Measurements from ENCODE around the gene VMA21. TPM values are rescaled to one million over a fixed set of nuclear protein-coding genes. Genes with fewer than 3 reads are reported as not detected.

Gene VMA21
- total and polyA plus RNA-seq, 10 donors: 9.2 to 31.3 (median 23.5) TPM

DNA sequence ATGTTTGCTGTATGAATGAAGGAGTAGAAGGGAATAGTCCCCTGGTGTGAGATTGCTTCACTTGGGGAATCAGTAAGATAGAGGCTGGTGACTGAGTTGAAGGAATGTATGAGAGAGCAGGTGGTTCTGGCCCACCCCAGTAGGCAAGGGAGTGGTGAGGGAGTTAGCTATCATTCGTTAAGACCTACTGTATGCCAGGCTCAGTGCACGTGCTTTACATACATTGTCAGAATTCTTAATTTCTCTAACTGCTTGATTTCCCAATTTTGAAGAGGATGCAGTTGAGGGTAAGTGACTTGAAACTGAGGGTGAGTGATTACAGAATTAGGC is 700 bp downstream of the VMA21 start:
- Histone ChIP-seq H3K4me1 (peaks cover 3 to 72% (median 31%) of the 10 kb centered on the region in 6 donors), H3K36me3 (peaks cover 0 to 2% (median 0%) of the 10 kb centered on the region in 6 donors), H3K4me3 (peak overlapping the region; percentile 53 to 85 (median 61)), H3K27ac (peak overlapping the region in 6 of 8 donors; percentile 90 to 93 (median 92)), H3K27me3 (replicated peaks in 1 of 7) (no peaks in the 10 kb centered on the region), H3K9me3 (no peaks in the 10 kb centered on the region)
- TF ChIP-seq POLR2AphosphoS5 (IDR thresholded peaks at IDR 0.05): no peak
- TF ChIP-seq, protein P1, sequence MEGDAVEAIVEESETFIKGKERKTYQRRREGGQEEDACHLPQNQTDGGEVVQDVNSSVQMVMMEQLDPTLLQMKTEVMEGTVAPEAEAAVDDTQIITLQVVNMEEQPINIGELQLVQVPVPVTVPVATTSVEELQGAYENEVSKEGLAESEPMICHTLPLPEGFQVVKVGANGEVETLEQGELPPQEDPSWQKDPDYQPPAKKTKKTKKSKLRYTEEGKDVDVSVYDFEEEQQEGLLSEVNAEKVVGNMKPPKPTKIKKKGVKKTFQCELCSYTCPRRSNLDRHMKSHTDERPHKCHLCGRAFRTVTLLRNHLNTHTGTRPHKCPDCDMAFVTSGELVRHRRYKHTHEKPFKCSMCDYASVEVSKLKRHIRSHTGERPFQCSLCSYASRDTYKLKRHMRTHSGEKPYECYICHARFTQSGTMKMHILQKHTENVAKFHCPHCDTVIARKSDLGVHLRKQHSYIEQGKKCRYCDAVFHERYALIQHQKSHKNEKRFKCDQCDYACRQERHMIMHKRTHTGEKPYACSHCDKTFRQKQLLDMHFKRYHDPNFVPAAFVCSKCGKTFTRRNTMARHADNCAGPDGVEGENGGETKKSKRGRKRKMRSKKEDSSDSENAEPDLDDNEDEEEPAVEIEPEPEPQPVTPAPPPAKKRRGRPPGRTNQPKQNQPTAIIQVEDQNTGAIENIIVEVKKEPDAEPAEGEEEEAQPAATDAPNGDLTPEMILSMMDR (IDR thresholded peaks at IDR 0.05 in 8 of 11, conservative IDR thresholded peaks at IDR 0.05 in 3 of 11): no peak
- TF ChIP-seq POLR2A (IDR thresholded peaks at IDR 0.05): no peak
- 0 to 28% (median 5%) methylated on average over 2 of the region's 2 CpGs for WGBS, 5 donors
- no peak for DNase-seq
- intact Hi-C loops (cut with DNase I; ENCODE audit: low total_unique reads): no loop called here

DNA sequence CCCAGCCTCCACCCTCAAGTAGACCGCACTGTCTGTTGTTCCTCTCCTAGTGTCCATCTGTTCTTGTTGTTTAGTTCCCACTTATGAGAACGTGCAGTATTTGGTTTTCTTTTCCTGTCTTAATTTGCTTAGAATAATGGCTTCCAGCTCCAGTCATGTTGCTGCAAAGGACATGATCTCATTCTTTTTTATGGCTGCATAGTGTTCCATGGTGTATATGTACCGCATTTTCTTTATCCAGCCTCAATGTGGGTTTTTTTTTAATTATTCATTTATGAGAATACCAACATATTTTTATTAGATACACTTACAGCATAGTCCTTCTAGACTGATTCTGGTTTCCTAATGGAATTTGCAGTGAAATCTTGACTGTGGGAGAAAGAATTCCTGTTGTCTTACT is 1.3 kb downstream of the VMA21 start:
- Histone ChIP-seq H3K27me3 (replicated peaks in 1 of 7) (no peaks in the 10 kb centered on the region), H3K4me1 (peaks cover 3 to 68% (median 31%) of the 10 kb centered on the region in 6 donors), H3K9me3 (no peaks in the 10 kb centered on the region), H3K27ac (no peak overlapping the region), H3K36me3 (peaks cover 0 to 7% (median 0%) of the 10 kb centered on the region in 6 donors), H3K4me3 (peak overlapping the region in 2 of 8 donors; percentile 73 to 85)
- intact Hi-C loops (cut with DNase I; ENCODE audit: low total_unique reads): no loop called here
- no peak for DNase-seq
- TF ChIP-seq POLR2A (IDR thresholded peaks at IDR 0.05) (no peak), POLR2AphosphoS5 (IDR thresholded peaks at IDR 0.05) (no peak)
- TF ChIP-seq, protein P1 (IDR thresholded peaks at IDR 0.05 in 8 of 11, conservative IDR thresholded peaks at IDR 0.05 in 3 of 11): no peak
- 53 to 74% (median 66%) methylated on average over 3 of the region's 3 CpGs for WGBS, 5 donors

DNA sequence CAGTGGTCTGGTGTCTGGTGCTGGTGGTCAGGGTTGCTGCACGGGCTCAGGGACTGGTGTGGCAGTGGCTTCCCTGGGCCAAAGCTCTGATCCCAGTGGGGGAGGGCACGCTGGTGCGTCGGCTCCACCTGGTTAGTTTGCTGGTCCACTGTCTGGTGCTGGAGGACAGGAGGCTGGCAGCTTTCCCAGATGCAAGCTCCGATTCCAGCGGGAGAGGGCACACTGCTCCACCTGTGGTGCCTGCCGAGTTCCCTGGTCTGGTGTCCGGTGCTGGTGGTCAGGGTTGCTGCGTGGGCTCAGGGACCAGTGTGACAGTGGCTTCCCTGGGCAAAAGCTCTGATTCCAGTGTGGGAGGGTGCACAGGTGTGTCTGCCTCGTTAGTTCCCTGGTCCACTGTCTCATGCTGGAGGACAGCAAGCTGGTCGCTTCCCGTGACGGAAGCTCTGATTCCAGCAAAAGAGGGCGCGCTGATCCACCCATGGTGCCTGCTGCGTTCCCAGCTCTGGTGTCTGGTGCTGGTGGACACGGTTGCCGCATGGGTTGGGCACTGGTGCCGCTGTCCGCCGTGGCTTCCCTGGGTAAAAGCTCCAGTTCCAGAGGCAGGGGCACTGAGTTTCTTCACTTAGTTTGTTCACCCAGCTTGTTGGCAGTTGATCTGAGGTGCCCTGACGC is 5.8 kb downstream of the VMA21 start:
- WGBS, 5 donors: 84 to 98% (median 95%) methylated on average over 4 to 22 of the region's 22 CpGs
- intact Hi-C loops (cut with DNase I; ENCODE audit: low total_unique reads): no loop called here

DNA sequence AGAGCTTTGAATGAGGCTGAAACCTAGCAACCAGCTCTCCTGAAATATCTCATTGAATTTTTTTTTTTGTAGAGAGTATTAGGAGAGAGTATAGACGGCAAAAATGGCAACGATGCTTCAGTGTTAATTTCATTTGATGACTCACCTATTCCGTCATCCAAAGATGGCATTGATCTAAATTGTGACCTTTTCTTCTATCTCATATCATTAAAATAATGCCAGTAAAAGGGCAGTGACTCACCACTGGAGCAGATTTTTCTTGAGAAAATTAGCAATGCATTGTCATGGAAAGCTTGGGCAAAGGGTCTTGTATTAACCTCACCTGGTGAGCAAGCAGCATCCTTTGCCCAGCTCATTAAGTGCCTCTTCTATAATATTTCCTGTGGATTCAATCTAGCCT is 19.6 kb downstream of the VMA21 start:
- intact Hi-C loops (cut with DNase I; ENCODE audit: low total_unique reads): no loop called here
- 82 to 96% (median 87%) methylated on average over 3 of the region's 3 CpGs for WGBS, 5 donors
- no peak for DNase-seq
- TF ChIP-seq, protein P1 (IDR thresholded peaks at IDR 0.05 in 8 of 11, conservative IDR thresholded peaks at IDR 0.05 in 3 of 11): no peak
- no peak for TF ChIP-seq POLR2AphosphoS5 (IDR thresholded peaks at IDR 0.05)
- no peak for TF ChIP-seq POLR2A (IDR thresholded peaks at IDR 0.05)
- Histone ChIP-seq H3K9me3 (no peaks in the 10 kb centered on the region), H3K36me3 (no peaks in the 10 kb centered on the region), H3K27me3 (replicated peaks in 1 of 7) (no peaks in the 10 kb centered on the region), H3K4me3 (no peak overlapping the region), H3K27ac (no peak overlapping the region), H3K4me1 (no peaks in the 10 kb centered on the region)

More for the DNA sequence above, 5.8 kb downstream of the VMA21 start:
- Histone ChIP-seq H3K27me3 (replicated peaks in 1 of 7) (no peaks in the 10 kb centered on the region), H3K4me3 (no peak overlapping the region), H3K36me3 (peaks cover 0 to 45% (median 8%) of the 10 kb centered on the region in 6 donors), H3K4me1 (peaks cover 0 to 39% (median 22%) of the 10 kb centered on the region in 6 donors), H3K9me3 (no peaks in the 10 kb centered on the region), H3K27ac (no peak overlapping the region)
- TF ChIP-seq, protein P1 (IDR thresholded peaks at IDR 0.05 in 8 of 11, conservative IDR thresholded peaks at IDR 0.05 in 3 of 11): no peak
- TF ChIP-seq POLR2AphosphoS5 (IDR thresholded peaks at IDR 0.05): no peak
- TF ChIP-seq POLR2A (IDR thresholded peaks at IDR 0.05): no peak
- no peak for DNase-seq
